Natural killer cell (primary cell): ENCODE data around the gene SYNCRIP. TPM values are rescaled to one million over a fixed set of nuclear protein-coding genes. Genes with fewer than 3 reads are reported as not detected.
A peak's percentile ranks its signal among the peaks of the same experiment; 100 is the strongest.

ENCODE experiments used
- ATAC-seq, 3 donors: fragments of 150-1000 bp in 2 of 3; fragments of 200-7000 bp in 1 of 3; cut with Tn5 transposase; 1 replicate in 1 of 3; 2 replicates in 2 of 3; pipeline ENCODE4 v1.10.0; 2021; ENCODE audit warnings: mild to moderate bottlenecking in 2 of 3, moderate library complexity in 2 of 3
- DNase-seq, 2 donors: peaks; one replicate each; pipeline versions ENCODE4 v3.0.0 to v3.0.0-alpha.2; 2013 to 2021; ENCODE audit warnings: mixed read lengths in 1 of 2
- H3K27ac ChIP-seq: one replicate; pipeline ENCODE4 v1.5.1; 2013; ENCODE audit warnings: mild to moderate bottlenecking, low read length
- H3K27me3 ChIP-seq: one replicate; pipeline ENCODE4 v1.6.1; 2013; ENCODE audit warnings: low read length; ENCODE audit not compliant: control insufficient read depth, insufficient read depth
- H3K36me3 ChIP-seq: one replicate; pipeline ENCODE4 v1.6.1; 2013; ENCODE audit warnings: low read length; ENCODE audit not compliant: control insufficient read depth, insufficient read depth
- H3K4me1 ChIP-seq: one replicate; pipeline ENCODE4 v1.6.1; 2013; ENCODE audit warnings: low read length; ENCODE audit not compliant: control insufficient read depth, insufficient read depth
- H3K4me3 ChIP-seq: one replicate; pipeline ENCODE4 v1.5.1; 2013; ENCODE audit warnings: low read length
- H3K9me3 ChIP-seq: one replicate; pipeline ENCODE4 v1.6.1; 2013; ENCODE audit warnings: low read length; ENCODE audit not compliant: control insufficient read depth, insufficient read depth
- H3K27ac Mint-ChIP-seq, 2 donors: one replicate each; pipeline ENCODE4 v1.8.0; 2022; ENCODE audit warnings: mild to moderate bottlenecking in 2 of 2, mixed read lengths in 2 of 2, moderate library complexity in 1 of 2
- H3K27me3 Mint-ChIP-seq, 2 donors: one replicate each; pipeline ENCODE4 v1.8.0; 2022; ENCODE audit warnings: low read depth in 2 of 2, mixed read lengths in 2 of 2
- H3K36me3 Mint-ChIP-seq: one replicate; pipeline ENCODE4 v1.8.0; 2022; ENCODE audit warnings: mixed read lengths
- H3K4me1 Mint-ChIP-seq, 2 donors: one replicate each; pipeline ENCODE4 v1.8.0; 2022; ENCODE audit warnings: mixed read lengths in 2 of 2
- H3K4me3 Mint-ChIP-seq: one replicate; pipeline ENCODE4 v1.8.0; 2022; ENCODE audit warnings: mild to moderate bottlenecking, moderate library complexity, mixed read lengths
- H3K9me3 Mint-ChIP-seq, 2 donors: one replicate each; pipeline ENCODE4 v1.8.0; 2022; ENCODE audit warnings: mixed read lengths in 2 of 2
- CTCF ChIP-seq: fragments of 200-600 bp; IDR thresholded peaks from one replicate; pipeline ENCODE4 v1.8.0; 2022; ENCODE audit warnings: antibody characterized with exemption
- WGBS: methylation state at CpG from one replicate; pipeline ENCODE4 v1.1.7; 2013; ENCODE audit warnings: missing lambda C conversion rate; ENCODE audit not compliant: insufficient coverage; 5-methylcytosine and 5-hydroxymethylcytosine counted together
- intact Hi-C: fragments of 100-400 bp; cut with micrococcal nuclease; formaldehyde crosslinking; loops from one replicate; pipeline ENCODE4 v1.14.2; 2022
- total RNA-seq, 4 donors: library from RNA; stranded (reverse); fragments of 120-200 nt in 1 of 4; gene quantifications; one replicate each; pipeline versions ENCODE4 v1.2.3 to v1.2.4, GENCODE V29; 2013 to 2022

SYNCRIP gene
- total RNA-seq, result 10 to 100 TPM; 65.8 to 99.1 (median 80.9) TPM
- total RNA-seq (2013), result 74.1 TPM

GRCh38 chr6:85642774-85643536, at the start of gene SYNCRIP:
Gene SYNCRIP, minus strand, starts transcription at chr6:85642886. Its CDS starts 1,447 bp downstream, at chr6:85641439.
- peaks cover 10% of the 10 kb centered on the region for H3K4me1 ChIP-seq
- Mint-ChIP-seq H3K4me1 (peaks cover 33 to 58% of the 10 kb centered on the region in 2 donors), H3K27me3 (no peaks in the 10 kb centered on the region), H3K36me3 (peaks cover 10% of the 10 kb centered on the region), H3K4me3 (peak within 1 kb of the TSS; percentile 87), H3K27ac (peak within 1 kb of the TSS; percentile 94 to 98), H3K9me3 (no peaks in the 10 kb centered on the region)
- no peaks in the 10 kb centered on the region for H3K27me3 ChIP-seq
- intact Hi-C loops, result loop anchor here (1.0 kb wide), 2 partner anchors 35 to 49 kb away; no protein-coding TSS in a partner anchor
- peak within 1 kb of the TSS; percentile 95 for H3K4me3 ChIP-seq
- TF ChIP-seq CTCF, result no peak
- no peaks in the 10 kb centered on the region for H3K9me3 ChIP-seq
- peak within 1 kb of the TSS; percentile 100 for H3K27ac ChIP-seq
- peak; percentile 96 to 99 for DNase-seq
- peaks cover 23% of the 10 kb centered on the region for H3K36me3 ChIP-seq
- WGBS, result under 1% methylated on average over 75 of the region's 76 CpGs
- peak; percentile 81 to 95 (median 85) for ATAC-seq

GRCh38 chr6:85691478-85691877, 48.8 kb upstream of the SYNCRIP start:
- H3K4me3 ChIP-seq, result no peak overlapping the region
- no peaks in the 10 kb centered on the region for H3K36me3 ChIP-seq
- ATAC-seq (no peak), DNase-seq (no peak)
- no peak overlapping the region for H3K27ac ChIP-seq
- H3K4me3 Mint-ChIP-seq, result no peak overlapping the region
- no peaks in the 10 kb centered on the region for H3K9me3 ChIP-seq
- WGBS, result 87% methylated on average over 1 of the region's 1 CpG
- no peaks in the 10 kb centered on the region for H3K4me1 Mint-ChIP-seq
- H3K27me3 ChIP-seq, result no peaks in the 10 kb centered on the region
- H3K4me1 ChIP-seq, result no peaks in the 10 kb centered on the region
- H3K36me3 Mint-ChIP-seq, result no peaks in the 10 kb centered on the region
- no peaks in the 10 kb centered on the region for H3K9me3 Mint-ChIP-seq
- no peak overlapping the region for H3K27ac Mint-ChIP-seq
- peaks cover 0 to 12% of the 10 kb centered on the region in 2 donors for H3K27me3 Mint-ChIP-seq
- intact Hi-C loops, result no loop called here
- TF ChIP-seq CTCF, result no peak

GRCh38 chr6:85690071-85690470, 47.4 kb upstream of the SYNCRIP start:
- ATAC-seq (no peak), DNase-seq (no peak)
- no peaks in the 10 kb centered on the region for H3K4me1 ChIP-seq
- H3K4me1 Mint-ChIP-seq, result no peaks in the 10 kb centered on the region
- H3K4me3 ChIP-seq, result no peak overlapping the region
- no peaks in the 10 kb centered on the region for H3K9me3 ChIP-seq
- H3K27me3 ChIP-seq, result no peaks in the 10 kb centered on the region
- H3K36me3 Mint-ChIP-seq, result no peaks in the 10 kb centered on the region
- no peaks in the 10 kb centered on the region for H3K9me3 Mint-ChIP-seq
- H3K27me3 Mint-ChIP-seq, result peaks cover 0 to 12% of the 10 kb centered on the region in 2 donors
- intact Hi-C loops, result no loop called here
- no peak overlapping the region for H3K27ac Mint-ChIP-seq
- no peaks in the 10 kb centered on the region for H3K36me3 ChIP-seq
- no peak overlapping the region for H3K27ac ChIP-seq
- no peak overlapping the region for H3K4me3 Mint-ChIP-seq
- TF ChIP-seq CTCF, result no peak

- H3K4me3 Mint-ChIP-seq, result no peak overlapping the region
- H3K27me3 Mint-ChIP-seq, result no peaks in the 10 kb centered on the region
- no peaks in the 10 kb centered on the region for H3K9me3 ChIP-seq
- H3K4me1 ChIP-seq, result no peaks in the 10 kb centered on the region
- H3K27ac ChIP-seq, result no peak overlapping the region
- TF ChIP-seq CTCF, result no peak
- no peaks in the 10 kb centered on the region for H3K36me3 ChIP-seq
- no peak for DNase-seq
- H3K27ac Mint-ChIP-seq, result no peak overlapping the region
- intact Hi-C loops, result no loop called here
- no peaks in the 10 kb centered on the region for H3K36me3 Mint-ChIP-seq
- H3K4me1 Mint-ChIP-seq, result no peaks in the 10 kb centered on the region
- no peaks in the 10 kb centered on the region for H3K9me3 Mint-ChIP-seq
- H3K27me3 ChIP-seq, result no peaks in the 10 kb centered on the region
- 63% methylated on average over 4 of the region's 4 CpGs for WGBS
- H3K4me3 ChIP-seq, result no peak overlapping the region
- no peak for ATAC-seq
These were observed 43.0 kb upstream of the SYNCRIP start for GRCh38 chr6:85685713-85686112.
